ENCODE results near the gene COX6B1.
"Not testable (repeated sequence)": the region's sequence is repeated elsewhere in the genome, so short reads cannot be mapped to it uniquely, and the experiment has no call there.

COX6B1 gene, protein sequence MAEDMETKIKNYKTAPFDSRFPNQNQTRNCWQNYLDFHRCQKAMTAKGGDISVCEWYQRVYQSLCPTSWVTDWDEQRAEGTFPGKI

DNA sequence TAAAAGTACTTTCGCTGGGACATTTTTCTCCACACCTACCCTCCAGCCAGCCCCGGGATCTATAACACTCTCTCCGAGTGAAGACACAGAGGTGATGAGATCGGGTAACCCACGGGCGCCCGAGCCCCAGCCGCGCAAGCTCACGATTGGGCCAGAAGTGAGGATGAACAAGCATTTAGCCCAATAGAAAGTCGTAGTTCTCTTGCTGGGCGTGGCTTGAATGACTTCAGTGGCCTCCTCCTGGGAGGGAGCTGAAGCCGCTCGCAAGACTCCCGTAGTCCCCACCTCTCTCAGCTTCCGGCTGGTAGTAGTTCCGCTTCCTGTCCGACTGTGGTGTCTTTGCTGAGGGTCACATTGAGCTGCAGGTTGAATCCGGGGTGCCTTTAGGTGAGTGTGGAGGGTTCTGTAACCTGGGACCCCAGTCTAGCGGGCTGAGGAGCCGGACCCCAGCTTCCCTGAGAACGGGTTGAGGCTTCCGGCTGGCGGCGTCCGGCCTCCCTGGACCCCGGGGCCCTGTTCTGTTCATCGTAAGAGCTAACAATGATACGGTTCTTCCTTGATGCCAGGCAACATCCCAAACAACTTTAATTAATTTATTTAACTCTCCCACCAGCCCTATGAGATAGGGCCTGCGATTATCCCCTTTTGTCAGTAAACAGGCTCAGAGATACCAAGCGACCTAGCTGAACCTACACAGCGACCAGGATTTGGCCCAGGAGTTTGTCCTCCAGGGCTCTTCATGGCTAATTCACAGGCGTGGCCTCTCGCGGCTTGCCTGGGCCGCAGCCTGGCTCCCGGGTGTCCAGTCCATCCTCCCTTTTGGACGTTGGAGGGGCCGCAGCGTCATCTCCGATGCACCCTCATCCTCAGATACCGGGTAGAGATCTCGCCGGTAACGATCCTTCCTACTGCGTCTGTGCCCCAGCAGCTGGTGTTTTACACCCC is at the start of gene COX6B1:
COX6B1 (plus strand) TSS at position 307 of the 945 bp plus-strand sequence. CDS start 2,921 bp downstream, outside the sequence.
- DNase-seq, result peak; percentile 93

DNA sequence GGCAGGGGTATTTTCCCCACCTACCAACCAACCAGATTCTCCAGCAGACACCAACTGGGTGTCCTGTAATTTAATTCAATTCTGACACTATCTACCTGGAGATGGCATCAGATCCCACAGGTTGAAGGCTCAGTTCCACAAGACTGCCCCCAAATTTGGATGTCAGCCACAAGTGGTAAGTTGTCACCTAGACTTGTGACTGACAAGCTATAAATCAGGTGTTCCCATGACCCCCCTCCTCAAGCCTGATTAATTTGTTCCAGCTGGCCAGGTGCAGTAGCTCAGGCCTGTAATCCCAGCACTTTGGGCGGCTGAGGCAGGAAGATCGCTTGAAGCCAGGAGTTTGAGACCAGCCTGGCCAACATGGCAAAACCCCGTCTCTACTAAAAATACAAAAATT is 46.2 kb upstream of the COX6B1 start:
- DNase-seq, result no peak

DNA sequence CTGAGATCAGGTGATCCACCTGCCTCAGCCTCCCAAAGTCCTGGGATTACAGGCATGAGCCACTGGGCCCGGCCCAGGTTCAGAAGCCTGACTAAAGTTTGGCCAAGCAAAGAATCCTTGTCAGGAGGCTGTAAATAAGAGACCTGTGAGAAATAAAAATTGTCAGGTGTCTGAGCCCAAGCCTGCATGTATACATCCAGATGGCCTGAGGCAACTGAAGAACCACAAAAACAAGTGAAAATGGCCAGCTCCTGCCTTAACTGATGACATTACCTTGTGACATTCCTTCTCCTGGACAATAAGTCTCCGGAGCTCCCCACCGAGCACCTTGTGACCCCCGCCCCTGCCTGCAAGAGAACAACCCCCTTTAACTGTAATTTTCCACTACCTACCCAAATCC is 43.7 kb upstream of the COX6B1 start:
- not testable (repeated sequence) for DNase-seq

DNA sequence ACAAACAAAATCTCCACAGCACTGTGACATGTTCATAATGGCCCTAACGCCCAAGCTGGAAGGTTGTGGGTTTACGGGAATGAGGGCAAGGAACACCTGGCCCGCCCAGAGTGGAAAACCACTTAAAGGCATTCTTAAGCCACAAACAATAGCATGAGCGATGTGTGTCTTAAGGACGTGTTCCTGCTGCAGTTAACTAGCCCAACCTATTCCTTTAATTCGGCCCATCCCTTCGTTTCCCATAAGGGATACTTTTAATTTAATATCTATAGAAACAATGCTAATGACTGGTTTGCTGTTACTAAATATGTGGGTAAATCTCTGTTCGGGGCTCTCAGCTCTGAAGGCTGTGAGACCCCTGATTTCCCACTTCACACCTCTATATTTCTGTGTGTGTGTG is 41.0 kb upstream of the COX6B1 start:
- DNase-seq, result not testable (repeated sequence)

DNA sequence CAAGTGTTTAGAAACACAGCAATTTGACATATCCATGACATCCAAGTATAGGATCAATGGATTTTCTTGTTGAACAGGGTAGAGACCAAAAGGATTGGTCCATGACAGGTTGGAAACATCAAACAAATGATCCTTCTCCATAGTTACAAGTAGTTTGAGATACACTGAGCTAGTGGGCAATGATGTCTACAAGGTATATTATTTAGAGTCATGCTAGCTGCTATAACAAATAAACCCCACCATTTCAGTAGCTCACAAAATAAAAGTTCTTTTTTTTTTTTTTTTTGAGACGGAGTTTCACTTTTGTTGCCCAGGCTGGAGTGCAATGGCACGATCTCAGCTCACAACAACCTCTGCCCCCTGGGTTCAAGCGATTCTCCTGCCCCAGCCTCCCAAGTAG is 40.5 kb upstream of the COX6B1 start:
- DNase-seq, result no peak

DNA sequence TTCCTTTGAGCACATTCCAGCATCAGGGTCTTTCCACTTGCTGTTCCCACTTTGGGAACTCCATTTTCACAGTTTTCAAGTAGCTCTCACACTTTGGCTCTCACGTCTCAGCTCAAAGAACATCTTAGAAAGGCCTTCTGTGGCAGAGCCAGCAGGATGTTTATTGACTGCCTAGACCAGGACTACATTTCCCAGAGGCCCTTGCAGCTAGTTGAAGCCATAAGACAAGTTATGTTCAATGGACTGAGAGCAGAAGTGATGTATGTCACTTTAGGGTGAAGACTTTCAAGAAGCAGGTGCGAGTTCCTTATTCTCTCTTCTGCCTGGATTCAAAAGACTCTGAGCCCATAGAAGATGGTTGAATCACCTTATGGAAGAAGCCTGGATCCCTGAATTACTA is 39.9 kb upstream of the COX6B1 start:
- no peak for DNase-seq

DNA sequence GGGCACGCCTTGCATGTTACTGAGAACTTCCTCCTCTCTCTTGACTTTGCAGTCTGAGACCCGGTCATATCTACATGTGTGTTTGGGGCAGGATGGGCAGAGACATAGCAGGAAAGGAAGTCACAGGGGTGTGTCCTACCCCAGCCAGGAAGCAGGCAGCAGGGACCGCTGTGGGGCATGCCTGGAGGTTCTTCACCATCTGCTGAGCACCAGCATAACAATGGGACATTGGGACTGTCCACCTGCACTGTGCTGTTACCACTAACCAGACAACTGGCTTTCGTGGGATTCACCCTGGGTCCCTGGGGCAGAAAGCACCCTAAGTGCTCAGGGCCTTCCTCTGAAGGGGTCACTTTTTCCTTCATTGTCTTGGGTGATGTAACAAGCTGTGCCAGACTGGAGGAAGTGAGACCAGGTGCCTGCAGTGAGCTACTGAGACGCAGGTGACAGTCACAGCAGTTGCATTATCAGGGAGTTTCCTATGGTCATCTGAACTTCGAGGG is 38.2 kb upstream of the COX6B1 start:
- DNase-seq, result peak; percentile 25

DNA sequence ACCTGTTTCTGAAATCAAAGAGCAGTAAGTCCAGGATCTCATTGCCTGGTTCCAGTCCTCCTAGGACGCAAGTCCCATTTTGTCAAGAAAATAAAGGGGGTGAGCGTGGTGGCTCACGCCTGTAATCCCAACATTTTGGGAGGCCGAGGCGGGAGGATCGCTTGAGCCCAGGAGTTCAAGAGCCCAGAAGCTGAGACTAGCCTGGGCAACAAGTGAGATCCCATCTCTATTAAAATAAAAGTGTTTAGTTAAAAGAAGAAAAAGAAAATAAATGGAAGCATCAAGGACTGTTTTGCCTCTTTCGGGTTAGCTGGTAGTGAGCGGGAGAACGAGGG is 35.9 kb upstream of the COX6B1 start:
- no peak for DNase-seq

DNA sequence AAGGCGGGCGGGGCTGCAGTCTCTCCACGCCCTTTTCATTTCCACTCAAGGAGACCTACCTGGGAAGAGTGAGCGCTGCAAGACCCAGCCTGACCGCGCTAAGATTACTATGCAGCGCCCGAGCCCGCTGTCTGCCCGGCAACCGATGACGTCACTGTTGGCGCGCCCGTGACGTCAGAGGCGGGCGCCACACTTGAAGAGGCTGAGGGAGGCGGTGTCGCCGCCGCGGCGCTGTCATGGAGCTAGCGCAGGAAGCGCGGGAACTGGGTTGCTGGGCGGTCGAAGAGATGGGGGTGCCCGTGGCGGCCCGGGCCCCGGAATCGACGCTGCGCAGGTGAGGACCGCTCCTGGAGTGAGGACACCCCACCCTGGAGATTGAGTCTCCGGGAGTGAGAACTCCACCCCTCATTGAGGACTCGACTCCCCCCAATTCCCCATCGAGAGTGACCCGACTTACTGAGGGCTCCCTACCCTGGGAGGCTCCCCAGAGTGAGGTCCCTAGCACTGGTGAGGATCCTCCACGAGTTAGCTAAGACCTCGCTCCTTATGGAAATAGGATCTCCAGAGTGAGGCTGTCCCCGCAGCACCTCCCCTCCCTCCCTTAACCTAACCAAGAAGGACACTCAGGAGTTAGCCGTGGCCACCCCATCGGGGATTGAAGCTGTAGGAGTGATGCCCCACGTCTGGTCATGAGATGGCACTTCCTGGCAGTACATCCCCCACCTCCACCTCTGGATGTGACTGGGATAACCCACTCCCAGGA is 35.4 kb upstream of the COX6B1 start, which contains the start of gene HAUS5:
HAUS5 (plus strand) TSS at position 177 of the 763 bp plus-strand sequence; CDS start at position 237, 60 bp downstream.
- peak; percentile 93 for DNase-seq

DNA sequence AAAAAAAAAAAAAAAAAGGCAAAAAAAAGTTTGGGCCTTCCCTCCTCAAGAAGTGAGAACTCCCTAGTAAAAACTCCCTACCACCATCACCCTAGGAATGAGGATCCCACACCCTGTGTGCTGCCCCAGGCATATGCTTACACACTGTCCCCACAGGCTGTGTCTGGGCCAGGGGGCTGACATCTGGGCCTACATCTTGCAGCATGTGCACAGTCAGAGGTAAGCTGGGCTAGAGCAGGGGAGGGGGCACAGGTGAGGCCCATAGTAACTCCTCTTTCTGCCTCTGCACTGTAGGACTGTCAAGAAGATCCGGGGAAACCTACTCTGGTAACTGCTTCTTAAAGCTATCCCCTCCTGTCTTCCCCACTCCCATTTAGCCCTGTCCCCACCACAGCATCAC is 34.5 kb upstream of the COX6B1 start:
- no peak for DNase-seq

DNA sequence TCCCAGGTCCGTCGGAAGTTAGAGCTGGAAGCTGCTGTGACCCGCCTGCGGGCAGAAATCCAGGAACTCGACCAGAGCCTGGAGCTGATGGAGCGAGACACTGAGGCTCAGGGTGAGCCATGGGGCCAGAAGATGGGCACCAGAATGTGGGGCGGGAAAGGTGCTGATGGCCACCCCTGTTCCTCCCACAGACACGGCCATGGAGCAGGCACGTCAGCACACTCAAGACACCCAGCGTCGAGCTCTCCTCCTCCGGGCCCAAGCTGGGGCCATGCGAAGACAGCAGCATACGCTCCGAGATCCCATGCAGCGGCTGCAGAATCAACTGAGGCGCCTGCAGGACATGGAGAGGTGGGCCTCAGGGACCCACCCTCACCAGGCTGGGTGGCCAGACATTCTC is 33.1 kb upstream of the COX6B1 start:
- no peak for DNase-seq

DNA sequence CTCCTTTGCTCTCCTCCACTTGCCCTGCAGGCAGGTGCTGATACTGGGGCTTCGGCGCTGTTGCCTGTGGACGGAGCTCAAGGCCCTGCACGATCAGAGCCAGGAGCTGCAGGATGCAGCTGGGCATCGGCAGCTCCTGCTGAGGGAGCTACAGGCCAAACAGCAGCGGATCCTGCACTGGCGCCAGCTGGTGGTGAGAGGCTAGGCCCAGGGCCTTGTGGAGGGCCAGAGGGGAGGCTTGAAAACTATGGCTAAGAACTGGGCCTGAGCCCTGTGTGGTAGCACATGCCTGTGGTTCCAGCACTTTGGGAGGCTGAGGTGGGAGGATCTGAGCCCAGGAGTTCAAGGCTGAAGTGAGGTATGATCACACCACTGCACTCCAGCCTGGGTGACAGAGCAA is 29.3 kb upstream of the COX6B1 start:
- DNase-seq, result no peak

DNA sequence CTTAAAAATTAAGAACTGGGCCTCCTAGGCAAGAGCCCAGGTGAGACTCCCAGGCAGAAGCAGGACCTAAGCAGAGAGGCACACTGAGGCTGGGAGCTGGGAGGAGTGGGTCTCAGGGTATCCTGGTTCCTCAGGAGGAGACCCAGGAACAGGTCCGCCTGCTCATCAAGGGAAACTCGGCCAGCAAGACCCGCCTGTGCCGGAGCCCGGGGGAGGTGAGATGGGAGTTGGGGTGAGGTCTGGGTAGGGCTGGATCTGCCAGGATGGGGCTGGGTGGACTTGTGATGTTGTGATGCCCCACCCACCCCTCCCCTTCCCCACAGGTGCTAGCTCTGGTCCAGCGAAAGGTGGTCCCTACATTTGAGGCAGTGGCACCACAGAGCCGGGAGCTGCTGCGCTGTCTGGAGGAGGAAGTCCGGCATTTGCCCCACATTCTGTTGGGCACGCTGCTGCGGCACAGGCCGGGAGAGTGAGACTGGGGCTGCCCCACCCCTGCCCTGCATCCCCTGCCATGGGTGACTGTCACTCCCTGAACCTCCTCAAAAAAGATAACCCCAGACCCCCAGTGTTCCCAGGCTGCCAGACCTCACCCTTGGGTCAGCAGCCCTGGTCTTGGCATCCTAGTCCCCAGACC is 28.7 kb upstream of the COX6B1 start:
- no peak for DNase-seq

DNA sequence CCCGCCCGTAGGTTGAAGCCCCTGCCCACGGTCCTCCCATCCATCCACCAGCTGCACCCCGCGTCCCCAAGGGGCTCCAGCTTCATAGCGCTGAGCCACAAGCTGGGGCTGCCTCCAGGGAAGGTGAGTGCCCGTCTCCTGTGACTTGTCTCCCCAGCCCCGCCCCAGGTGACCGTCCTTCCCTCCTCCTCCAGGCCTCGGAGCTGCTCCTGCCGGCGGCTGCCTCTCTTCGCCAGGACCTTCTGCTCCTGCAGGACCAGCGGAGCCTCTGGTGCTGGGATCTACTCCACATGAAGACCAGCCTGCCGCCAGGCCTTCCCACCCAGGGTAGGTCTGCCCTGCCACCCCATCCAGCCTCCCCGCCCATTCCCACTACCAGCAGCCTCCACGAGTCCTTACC is 28.1 kb upstream of the COX6B1 start:
- DNase-seq, result no peak

DNA sequence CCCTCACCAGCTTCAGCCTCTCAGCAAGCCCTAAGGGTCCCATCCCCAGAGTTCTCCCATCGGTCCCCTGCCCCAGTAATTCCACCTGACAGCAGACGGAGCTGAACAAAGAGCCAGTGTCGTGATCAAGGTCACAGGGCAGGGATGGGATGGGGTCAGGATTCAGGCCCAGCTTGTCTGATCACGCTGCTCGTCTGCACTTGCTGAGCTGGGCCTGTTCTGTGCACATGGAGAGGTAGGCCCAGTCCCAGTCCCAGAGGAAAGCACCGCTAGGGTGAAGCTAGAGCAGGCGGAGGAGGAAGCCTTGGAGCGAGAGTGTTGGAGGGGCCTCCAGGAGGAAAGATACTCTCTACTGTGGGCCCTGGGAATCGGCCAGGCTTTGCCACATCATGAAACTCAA is 26.4 kb upstream of the COX6B1 start:
- no peak for DNase-seq

DNA sequence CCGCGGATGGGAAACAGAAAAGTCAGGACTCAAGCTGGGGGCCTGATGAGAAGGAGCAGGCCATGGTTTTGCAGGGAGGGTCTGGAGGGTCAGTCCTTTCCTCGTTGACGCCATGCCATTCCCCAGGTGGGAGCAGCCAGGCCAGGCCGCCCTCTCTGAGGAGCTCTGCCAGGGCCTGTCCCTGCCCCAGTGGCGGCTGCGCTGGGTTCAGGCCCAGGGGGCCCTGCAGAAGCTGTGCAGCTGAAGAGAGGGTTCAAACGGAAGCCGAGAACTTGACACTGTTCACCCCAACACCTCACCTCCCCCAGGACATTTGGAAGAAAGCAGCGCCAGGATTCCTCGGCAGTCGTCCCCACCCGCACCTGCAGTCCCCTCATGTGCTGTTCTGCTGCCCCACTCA is 25.4 kb upstream of the COX6B1 start:
- no peak for DNase-seq

DNA sequence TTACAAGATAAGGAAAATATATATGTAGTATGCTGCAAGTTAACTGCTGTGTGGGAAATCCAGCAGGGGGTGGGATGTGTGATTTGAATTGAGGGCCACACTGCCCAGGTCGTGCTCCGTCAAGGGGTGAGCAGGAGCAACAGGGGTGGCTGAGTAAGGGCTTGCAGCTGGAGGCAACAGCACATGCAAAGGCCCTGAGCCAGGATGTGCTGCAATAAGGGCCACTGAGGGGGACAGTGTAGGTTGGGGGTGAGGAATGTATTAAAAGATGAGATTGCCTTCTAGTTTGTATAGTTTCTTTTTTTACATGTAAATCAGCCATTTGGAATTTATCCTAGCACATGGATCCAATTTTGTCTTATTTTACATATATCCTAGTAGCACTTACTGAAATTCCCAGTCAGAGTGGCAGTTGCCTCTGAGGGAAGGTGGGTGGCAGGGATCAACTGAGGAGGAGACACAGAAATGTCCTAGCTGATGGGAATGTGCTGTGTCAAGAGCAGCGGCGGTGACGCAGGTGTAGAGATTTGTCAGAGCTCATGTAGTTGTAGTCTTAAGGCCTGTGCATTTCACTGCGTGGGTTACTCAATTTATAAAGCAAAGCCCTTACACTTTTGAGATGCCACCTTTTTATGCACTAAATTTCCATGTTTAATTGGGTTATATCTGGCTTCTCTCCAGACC is 24.7 kb upstream of the COX6B1 start:
- peak; percentile 1 for DNase-seq

DNA sequence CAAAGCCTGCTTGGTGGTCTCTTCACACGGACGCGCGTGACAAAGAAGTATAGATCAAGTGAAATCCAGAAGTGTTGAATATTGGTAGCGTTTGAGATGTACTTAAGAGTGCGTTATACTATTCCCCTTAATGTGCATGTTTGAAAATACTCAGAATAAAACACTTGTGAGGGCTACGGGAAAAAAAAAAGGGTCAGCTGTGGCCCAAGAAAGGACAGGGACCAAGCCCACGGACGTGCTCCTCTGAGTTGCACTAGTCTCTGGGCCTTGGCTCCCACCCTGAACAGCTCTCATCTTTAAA is 19.9 kb upstream of the COX6B1 start:
- DNase-seq, result no peak

DNA sequence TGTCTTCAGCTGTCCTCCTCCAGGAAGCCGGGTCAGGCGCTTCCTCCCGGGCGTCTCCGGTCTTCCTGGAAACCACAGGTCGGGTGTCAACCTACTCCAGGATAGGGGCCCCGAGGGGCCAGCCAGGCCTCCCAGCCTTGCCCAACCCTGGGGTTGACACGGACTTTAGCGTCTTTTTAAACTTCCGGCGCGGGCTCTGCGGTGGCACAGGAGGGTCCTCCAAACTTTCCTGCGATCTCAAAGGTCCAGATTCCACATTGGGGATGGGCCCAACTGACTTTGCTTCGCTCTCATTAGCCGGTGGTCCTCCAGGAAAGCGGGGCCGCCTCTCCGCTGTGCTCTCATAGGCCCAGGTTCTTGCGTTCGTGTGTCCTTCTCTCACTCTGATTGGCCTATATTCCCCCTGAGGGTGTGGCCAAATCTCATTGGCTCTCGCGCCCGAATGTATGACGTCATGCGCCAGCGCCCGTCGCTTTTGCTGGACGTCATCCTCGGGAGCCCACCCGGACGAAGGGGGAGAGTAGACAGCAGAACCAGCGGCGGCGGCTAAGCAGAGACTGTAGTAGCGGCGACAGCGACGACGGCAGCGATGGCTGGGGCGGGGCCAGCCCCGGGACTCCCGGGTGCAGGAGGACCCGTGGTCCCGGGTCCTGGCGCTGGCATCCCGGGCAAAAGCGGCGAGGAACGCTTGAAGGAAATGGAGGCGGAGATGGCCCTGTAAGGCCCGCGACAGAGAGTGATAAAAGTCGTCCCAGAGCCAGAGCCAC is 19.4 kb upstream of the COX6B1 start, which contains the start of gene RBM42:
RBM42 (plus strand) TSS at position 472 of the 767 bp plus-strand sequence; CDS start at position 590, 118 bp downstream.
- DNase-seq, result peak; percentile 95

DNA sequence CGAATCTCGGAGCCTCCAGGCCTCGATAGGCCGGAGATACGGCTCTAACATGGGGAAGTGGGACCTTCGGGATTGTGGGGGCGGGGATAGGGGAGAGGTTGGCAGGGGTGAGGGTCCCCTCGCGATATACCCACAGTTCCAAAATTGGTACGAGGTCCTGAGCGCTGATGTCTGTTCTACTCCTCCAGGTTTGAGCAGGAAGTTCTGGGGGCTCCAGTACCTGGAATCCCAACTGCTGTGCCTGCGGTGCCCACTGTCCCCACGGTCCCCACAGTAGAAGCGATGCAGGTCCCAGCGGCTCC is 18.8 kb upstream of the COX6B1 start:
- DNase-seq, result no peak

DNA sequence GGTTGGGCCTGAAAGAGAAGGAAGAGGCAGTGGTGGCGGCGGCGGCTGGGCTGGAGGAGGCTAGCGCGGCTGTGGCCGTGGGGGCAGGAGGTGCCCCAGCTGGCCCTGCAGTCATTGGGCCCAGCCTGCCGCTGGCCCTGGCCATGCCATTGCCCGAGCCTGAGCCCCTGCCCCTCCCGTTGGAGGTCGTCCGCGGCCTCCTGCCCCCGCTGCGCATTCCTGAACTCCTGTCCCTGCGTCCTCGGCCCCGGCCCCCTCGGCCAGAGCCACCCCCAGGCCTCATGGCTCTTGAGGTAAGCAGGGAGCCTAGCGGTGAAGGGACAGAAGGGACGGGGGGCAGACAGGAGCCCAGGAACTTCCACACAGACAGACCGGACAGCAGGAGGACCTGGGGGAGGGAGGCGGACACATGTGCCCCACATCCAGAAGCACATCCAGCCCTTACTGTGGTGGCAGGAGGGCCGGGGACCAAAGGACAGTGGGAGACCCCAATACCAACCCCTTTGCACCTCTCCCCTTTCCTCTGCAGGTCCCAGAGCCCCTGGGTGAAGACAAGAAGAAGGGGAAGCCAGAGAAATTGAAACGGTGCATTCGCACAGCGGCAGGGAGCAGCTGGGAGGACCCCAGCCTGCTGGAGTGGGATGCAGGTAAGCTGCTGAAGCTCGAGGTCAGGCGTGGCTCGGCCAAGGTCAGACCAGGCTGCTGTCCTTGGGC is 14.2 kb upstream of the COX6B1 start:
- DNase-seq, result no peak

Data from activated naive CD4-positive, alpha-beta T cell treated with anti-CD3 and anti-CD28 coated beads, Interleukin-2, amount 50 U/mL, for 16 hours (primary cell).